ENCODE data around the gene CAMTA1.
"Not testable (repeated sequence)": the region's sequence is repeated elsewhere in the genome, so short reads cannot be mapped to it uniquely, and the experiment has no call there.

The CAMTA1 gene

DNA sequence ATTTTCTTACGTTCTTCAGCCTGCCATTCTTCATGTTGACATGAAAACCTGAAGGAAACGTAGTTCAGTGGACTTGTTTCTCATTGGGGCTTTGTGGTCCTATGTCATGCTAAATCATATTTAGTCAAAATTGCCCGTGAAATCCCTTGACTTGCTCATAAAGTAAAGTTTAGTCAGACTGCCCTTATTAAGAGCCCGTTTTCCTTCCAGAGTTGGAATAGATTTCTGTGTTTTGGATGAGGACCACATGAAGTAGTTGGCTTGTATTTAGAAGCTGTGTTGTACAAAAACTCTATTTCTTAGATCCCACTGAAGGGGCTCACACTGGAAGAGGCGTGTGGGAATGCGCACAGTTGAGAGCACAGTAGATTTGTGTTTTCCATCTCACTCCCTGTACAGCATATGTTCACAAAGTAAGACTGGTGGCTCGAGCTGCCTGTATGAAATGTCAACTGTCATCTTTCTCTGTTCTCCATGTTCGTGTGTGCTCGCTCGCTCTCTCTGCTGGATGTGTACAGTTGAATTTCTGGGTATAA, 42.4 kb downstream of the CAMTA1 start:
- H3K4me3 ChIP-seq (ENCODE audit: low read depth, low read length) = no peak overlapping the region
- TF ChIP-seq, protein P1, sequence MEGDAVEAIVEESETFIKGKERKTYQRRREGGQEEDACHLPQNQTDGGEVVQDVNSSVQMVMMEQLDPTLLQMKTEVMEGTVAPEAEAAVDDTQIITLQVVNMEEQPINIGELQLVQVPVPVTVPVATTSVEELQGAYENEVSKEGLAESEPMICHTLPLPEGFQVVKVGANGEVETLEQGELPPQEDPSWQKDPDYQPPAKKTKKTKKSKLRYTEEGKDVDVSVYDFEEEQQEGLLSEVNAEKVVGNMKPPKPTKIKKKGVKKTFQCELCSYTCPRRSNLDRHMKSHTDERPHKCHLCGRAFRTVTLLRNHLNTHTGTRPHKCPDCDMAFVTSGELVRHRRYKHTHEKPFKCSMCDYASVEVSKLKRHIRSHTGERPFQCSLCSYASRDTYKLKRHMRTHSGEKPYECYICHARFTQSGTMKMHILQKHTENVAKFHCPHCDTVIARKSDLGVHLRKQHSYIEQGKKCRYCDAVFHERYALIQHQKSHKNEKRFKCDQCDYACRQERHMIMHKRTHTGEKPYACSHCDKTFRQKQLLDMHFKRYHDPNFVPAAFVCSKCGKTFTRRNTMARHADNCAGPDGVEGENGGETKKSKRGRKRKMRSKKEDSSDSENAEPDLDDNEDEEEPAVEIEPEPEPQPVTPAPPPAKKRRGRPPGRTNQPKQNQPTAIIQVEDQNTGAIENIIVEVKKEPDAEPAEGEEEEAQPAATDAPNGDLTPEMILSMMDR (IDR thresholded peaks at IDR 0.05; ENCODE audit: low read depth, low read length, missing control alignments) = no peak

DNA sequence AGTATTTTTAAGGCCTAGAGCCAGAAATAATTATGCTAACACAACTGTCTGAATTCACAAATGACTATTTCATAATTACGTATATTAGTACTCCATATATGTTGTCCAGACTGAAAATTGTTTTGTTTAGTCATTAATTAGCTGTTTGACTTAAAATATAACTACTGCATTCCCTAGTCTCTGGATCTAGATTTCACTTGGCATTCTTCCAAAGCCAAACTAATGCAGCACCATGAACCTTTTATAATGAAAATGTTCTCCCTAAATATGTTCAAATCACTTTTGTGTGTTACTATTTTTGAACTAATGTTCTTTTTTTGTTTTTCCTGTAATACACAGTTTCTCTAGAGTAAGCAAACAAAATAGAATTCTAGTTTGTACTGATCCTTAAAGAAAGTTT, 46.1 kb downstream of the CAMTA1 start:
- H3K4me3 ChIP-seq (ENCODE audit: low read depth, low read length) = no peak overlapping the region
- no peak for DNase-seq (ENCODE audit: low read depth)

More for the DNA sequence above, 42.4 kb downstream of the CAMTA1 start:
- no peak for DNase-seq (ENCODE audit: low read depth)

DNA sequence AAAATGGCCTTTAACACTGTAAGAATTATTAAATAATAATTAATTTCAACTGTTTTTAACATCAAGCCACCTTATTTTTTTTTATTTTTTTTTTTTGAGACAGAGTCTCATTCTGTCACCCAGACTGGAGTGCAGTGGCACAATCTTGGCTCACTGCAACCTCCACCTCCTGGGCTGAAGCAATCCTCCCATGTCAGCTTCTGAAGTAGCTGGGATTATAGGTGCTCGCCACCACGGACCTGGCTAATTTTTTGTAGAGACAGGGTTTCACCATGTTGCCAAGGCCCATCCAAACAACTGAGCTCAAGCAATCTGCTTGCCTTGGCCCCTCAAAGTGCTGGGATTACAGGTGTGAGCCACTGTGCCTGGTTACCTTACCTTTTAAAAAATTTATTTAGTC, 46.8 kb downstream of the CAMTA1 start:
- not testable (repeated sequence) for DNase-seq (ENCODE audit: low read depth)

More for the DNA sequence above, 46.1 kb downstream of the CAMTA1 start:
- TF ChIP-seq, protein P1 (IDR thresholded peaks at IDR 0.05; ENCODE audit: low read depth, low read length, missing control alignments) = no peak

DNA sequence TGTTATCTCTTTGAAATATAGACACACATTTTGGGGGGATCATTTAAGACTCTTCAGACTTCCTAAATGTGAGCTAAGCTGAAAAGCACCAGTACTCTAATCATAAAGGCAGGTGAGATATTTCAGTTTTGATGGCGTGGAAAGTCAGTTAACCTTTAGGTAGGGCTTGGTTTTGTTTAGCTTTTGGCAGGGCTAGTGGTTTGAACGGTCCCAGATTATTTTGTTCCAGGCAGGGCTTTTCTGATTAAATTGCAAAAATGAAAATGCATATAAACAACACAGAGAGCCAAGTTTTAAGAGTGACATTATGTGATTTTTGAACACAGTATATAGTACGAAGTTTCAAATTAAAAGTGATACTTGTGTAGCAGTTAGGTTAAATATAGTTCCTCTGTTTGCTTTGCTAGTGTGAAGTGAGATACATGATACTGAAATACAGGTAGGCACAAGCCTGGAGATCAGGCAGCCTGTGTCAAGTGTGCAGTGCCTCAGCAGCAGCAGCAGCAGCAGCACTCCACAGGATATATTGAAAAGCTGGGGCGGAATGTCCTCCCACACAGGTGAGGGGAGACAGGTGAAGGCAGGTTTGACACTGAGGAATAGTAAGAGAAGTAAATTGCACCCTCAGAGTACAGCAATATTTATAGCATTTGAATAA, 47.4 kb downstream of the CAMTA1 start:
- H3K4me3 ChIP-seq (ENCODE audit: low read depth, low read length) = no peak overlapping the region
- DNase-seq (ENCODE audit: low read depth) = no peak
- TF ChIP-seq, protein P1 (IDR thresholded peaks at IDR 0.05; ENCODE audit: low read depth, low read length, missing control alignments) = no peak

More for the DNA sequence above, 46.8 kb downstream of the CAMTA1 start:
- H3K4me3 ChIP-seq (ENCODE audit: low read depth, low read length) = not testable (repeated sequence)

DNA sequence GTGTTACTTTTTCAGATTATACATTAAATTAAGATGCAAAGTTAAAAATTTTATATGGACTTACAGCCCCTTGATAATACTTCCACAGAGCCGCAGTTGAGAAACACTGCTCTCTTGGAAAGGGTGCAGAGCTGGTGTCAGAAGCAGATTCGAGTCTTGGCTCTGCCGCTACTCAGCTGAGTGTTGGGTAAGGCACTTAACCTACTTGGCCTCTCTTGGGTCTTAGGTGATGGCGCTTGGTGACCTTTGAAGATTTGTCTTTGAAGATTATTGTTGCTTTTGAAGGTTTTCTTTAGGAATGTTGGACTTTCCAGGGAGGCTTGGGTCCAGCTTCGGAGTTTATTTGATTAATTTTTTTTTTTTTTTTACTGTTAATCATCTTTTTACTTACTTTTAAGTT, 48.5 kb downstream of the CAMTA1 start:
- TF ChIP-seq, protein P1 (IDR thresholded peaks at IDR 0.05; ENCODE audit: low read depth, low read length, missing control alignments) = no peak
- no peak for DNase-seq (ENCODE audit: low read depth)
- no peak overlapping the region for H3K4me3 ChIP-seq (ENCODE audit: low read depth, low read length)

GRCh38 chr1:6834366-6834765, 49.1 kb downstream of the CAMTA1 start:
- TF ChIP-seq, protein P1 (IDR thresholded peaks at IDR 0.05; ENCODE audit: low read depth, low read length, missing control alignments) = no peak
- no peak for DNase-seq (ENCODE audit: low read depth)
- no peak overlapping the region for H3K4me3 ChIP-seq (ENCODE audit: low read depth, low read length)

- no peak overlapping the region for H3K4me3 ChIP-seq (ENCODE audit: low read depth, low read length)
Measured at GRCh38 chr1:6835139-6835538, 49.9 kb downstream of the CAMTA1 start.

More at GRCh38 chr1:6835139-6835538, 49.9 kb downstream of the CAMTA1 start:
- DNase-seq (ENCODE audit: low read depth) = no peak
- TF ChIP-seq, protein P1 (IDR thresholded peaks at IDR 0.05; ENCODE audit: low read depth, low read length, missing control alignments) = no peak

Data from GM12864 (cell line).